Esophagus muscularis mucosa (tissue), 4 donors: ENCODE data around the gene ZNF217. TPM values are rescaled to one million over a fixed set of nuclear protein-coding genes. Genes with fewer than 3 reads are reported as not detected.
A peak's percentile ranks its signal among the peaks of the same experiment; 100 is the strongest.
"Not testable (repeated sequence)": the region's sequence is repeated elsewhere in the genome, so short reads cannot be mapped to it uniquely, and the experiment has no call there.

ENCODE experiments used
- DNase-seq: peaks from one replicate; pipeline ENCODE4 v3.0.0-alpha.2; 2017; ENCODE audit errors: extremely low spot score
- H3K27ac ChIP-seq, 4 donors: fragments of 200-600 bp; sonication (generic); replicated peaks in 1 of 4; 1 replicate in 3 of 4; 2 replicates in 1 of 4; pipeline ENCODE4 v1.5.1; 2016 to 2019; ENCODE audit warnings: mild to moderate bottlenecking in 1 of 4
- H3K27me3 ChIP-seq, 4 donors: fragments of 200-600 bp; sonication (generic); one replicate each; pipeline versions ENCODE4 v1.5.1 to v1.6.0; 2016 to 2019
- H3K36me3 ChIP-seq, 4 donors: fragments of 200-600 bp; sonication (generic); one replicate each; pipeline ENCODE4 v1.5.1; 2016 to 2019
- H3K4me1 ChIP-seq, 4 donors: fragments of 200-600 bp; sonication (generic); one replicate each; pipeline ENCODE4 v1.5.1; 2016 to 2019
- H3K4me3 ChIP-seq, 4 donors: fragments of 200-600 bp; sonication (generic); 1 replicate in 2 of 4; 2 replicates in 2 of 4; pipeline ENCODE4 v1.5.1; 2016 to 2019; ENCODE audit warnings: mild to moderate bottlenecking in 4 of 4, moderate library complexity in 1 of 4
- H3K9me3 ChIP-seq, 4 donors: fragments of 200-600 bp; sonication (generic); 1 replicate in 3 of 4; 2 replicates in 1 of 4; pipeline ENCODE4 v1.5.1; 2016 to 2019
- CTCF ChIP-seq, 3 experiments: fragments of 200-600 bp in 2 of 3; fragments of 450-650 bp in 1 of 3; sonication (generic) in 2 of 3; IDR thresholded peaks; one replicate each; pipeline ENCODE4 v1.5.1; 2017 to 2019; ENCODE audit warnings: antibody characterized with exemption in 3 of 3, mild to moderate bottlenecking in 2 of 3, moderate library complexity in 1 of 3
- EP300 ChIP-seq: sonication (generic); formaldehyde crosslinking; IDR thresholded peaks from one replicate; pipeline ENCODE4 v1.6.1; 2017; ENCODE audit warnings: antibody characterized with exemption
- POLR2A ChIP-seq: fragments of 450-650 bp; IDR thresholded peaks from one replicate; pipeline ENCODE4 v1.6.1; 2017; ENCODE audit warnings: antibody characterized with exemption, moderate library complexity, mild to moderate bottlenecking, low read depth
- POLR2AphosphoS5 ChIP-seq, 2 donors: sonication (generic); formaldehyde crosslinking; IDR thresholded peaks; one replicate each; pipeline ENCODE4 v1.6.1; 2017; ENCODE audit warnings: antibody characterized with exemption in 2 of 2
- WGBS: methylation state at CpG from one replicate; pipeline ENCODE4 v1.1.5; 2018; 5-methylcytosine and 5-hydroxymethylcytosine counted together
- intact Hi-C: fragments of 100-400 bp; cut with DNase I; formaldehyde crosslinking; loops from one replicate; pipeline ENCODE4 v1.15.1; 2023
- total RNA-seq, 4 donors: library from RNA; depleted of rRNA; stranded (reverse); fragments of >200 nt; gene quantifications; one replicate each; pipeline versions ENCODE4 v1.1.0 to v1.2.1, GENCODE V29; 2016

ZNF217 gene
- total RNA-seq, 4 donors from 2014 or later: 15.4 to 27.3 (median 18.6) TPM

GRCh38 chr20:53621482-53622246 lies 28.0 kb upstream of the ZNF217 start:
- no peak for DNase-seq
- Histone ChIP-seq H3K9me3 (no peaks in the 10 kb centered on the region), H3K36me3 (no peaks in the 10 kb centered on the region), H3K27me3 (no peaks in the 10 kb centered on the region), H3K4me1 (peaks cover 29 to 41% (median 38%) of the 10 kb centered on the region in 4 donors), H3K27ac (peak overlapping the region; percentile 77 to 84 (median 82)), H3K4me3 (no peak overlapping the region)
- TF ChIP-seq CTCF (IDR thresholded peaks at IDR 0.05) (no peak), POLR2AphosphoS5 (IDR thresholded peaks at IDR 0.05) (peak; percentile 33 to 73)
- intact Hi-C loops: no loop called here
- 25% methylated on average over 9 of the region's 9 CpGs for WGBS

GRCh38 chr20:53618490-53619000 lies 24.9 kb upstream of the ZNF217 start:
- DNase-seq, H3K27ac ChIP-seq, H3K36me3 ChIP-seq, H3K27me3 ChIP-seq, H3K9me3 ChIP-seq, H3K4me3 ChIP-seq, intact Hi-C loops: not testable (repeated sequence)
- peaks cover 24 to 28% (median 26%) of the 10 kb centered on the region in 4 donors for H3K4me1 ChIP-seq
- 95% methylated on average over 7 of the region's 12 CpGs for WGBS

- peaks cover 22 to 24% (median 22%) of the 10 kb centered on the region in 4 donors for H3K4me1 ChIP-seq
- no peak for DNase-seq
- 93% methylated on average over 10 of the region's 10 CpGs for WGBS
These were observed 24.3 kb upstream of the ZNF217 start for GRCh38 chr20:53617791-53618489.

GRCh38 chr20:53616489-53616888 lies 22.9 kb upstream of the ZNF217 start:
- H3K36me3 ChIP-seq, H3K27me3 ChIP-seq, H3K9me3 ChIP-seq, intact Hi-C loops, H3K27ac ChIP-seq, DNase-seq, H3K4me3 ChIP-seq: not testable (repeated sequence)
- WGBS: 94% methylated on average over 6 of the region's 6 CpGs
- peaks cover 8 to 15% (median 8%) of the 10 kb centered on the region in 4 donors for H3K4me1 ChIP-seq

More at GRCh38 chr20:53617791-53618489, 24.3 kb upstream of the ZNF217 start:
- TF ChIP-seq POLR2AphosphoS5 (IDR thresholded peaks at IDR 0.05) (no peak), CTCF (IDR thresholded peaks at IDR 0.05) (no peak), EP300 (no peak), POLR2A (no peak)
- no peak overlapping the region for H3K4me3 ChIP-seq
- intact Hi-C loops: no loop called here
- no peaks in the 10 kb centered on the region for H3K9me3 ChIP-seq
- no peak overlapping the region for H3K27ac ChIP-seq
- H3K36me3 ChIP-seq: no peaks in the 10 kb centered on the region
- no peaks in the 10 kb centered on the region for H3K27me3 ChIP-seq

- Histone ChIP-seq H3K27ac (no peak overlapping the region), H3K36me3 (no peaks in the 10 kb centered on the region), H3K27me3 (no peaks in the 10 kb centered on the region), H3K4me3 (no peak overlapping the region), H3K9me3 (no peaks in the 10 kb centered on the region), H3K4me1 (peaks cover 0 to 9% (median 4%) of the 10 kb centered on the region in 4 donors)
- DNase-seq: no peak
- no peak for TF ChIP-seq POLR2A
- TF ChIP-seq POLR2AphosphoS5 (IDR thresholded peaks at IDR 0.05): no peak
- TF ChIP-seq EP300: no peak
- no peak for TF ChIP-seq CTCF (IDR thresholded peaks at IDR 0.05)
- intact Hi-C loops: no loop called here
These were observed 20.1 kb upstream of the ZNF217 start for GRCh38 chr20:53613748-53614147.

GRCh38 chr20:53612289-53612688 lies 18.6 kb upstream of the ZNF217 start:
- H3K27ac ChIP-seq, DNase-seq: not testable (repeated sequence)

More at GRCh38 chr20:53612289-53612688, 18.6 kb upstream of the ZNF217 start:
- H3K36me3 ChIP-seq, H3K9me3 ChIP-seq, H3K4me3 ChIP-seq, H3K4me1 ChIP-seq, intact Hi-C loops, H3K27me3 ChIP-seq: not testable (repeated sequence)
- 92% methylated on average over 8 of the region's 8 CpGs for WGBS
